SK-N-SH (cell line): ENCODE measurements around the gene XKR8. TPM values are rescaled to one million over a fixed set of nuclear protein-coding genes. Genes with fewer than 3 reads are reported as not detected.

Source experiments
- CTCF ChIA-PET: fragments of 300-600, 350-600 bp; formaldehyde crosslinking; extraction: SDS; loops from one replicate; lab custom pipeline; 2021; lab: Yijun Ruan, JAX
- POLR2A ChIA-PET: fragments of 350-600 bp; sonication (Branson Sonifier 250); formaldehyde crosslinking; extraction: SDS; loops from one replicate; lab custom pipeline; 2020; ENCODE audit warnings: antibody characterized with exemption, inconsistent platforms; lab: Yijun Ruan, JAX
- DNase-seq: peaks from one replicate; pipeline ENCODE4 v3.0.0; 2012
- H2AFZ ChIP-seq: fragments of 200-600 bp; sonication (generic); 2 replicates; pipeline ENCODE4 v1.8.1; 2016; ENCODE audit warnings: antibody characterized with exemption, mild to moderate bottlenecking, low read depth
- H3F3A ChIP-seq: fragments of 200-600 bp; sonication (generic); replicated peaks from 2 replicates; pipeline ENCODE3; 2016; ENCODE audit warnings: antibody characterized with exemption, mild to moderate bottlenecking; ENCODE audit not compliant: insufficient read depth
- H3K27ac ChIP-seq, 2 experiments: fragments of 200-500 bp in 1 of 2; fragments of 200-600 bp in 1 of 2; sonication (Bioruptor generic) in 1 of 2; sonication (generic), shearing (Covaris generic) in 1 of 2; 2 replicates each; pipeline versions ENCODE4 v1.5.1 to v1.6.1; 2014 to 2016; ENCODE audit warnings: low read depth in 2 of 2, inconsistent platforms in 1 of 2, low read length in 1 of 2, mild to moderate bottlenecking in 1 of 2, mixed read lengths in 1 of 2
- H3K27me3 ChIP-seq: fragments of 200-600 bp; sonication (generic), shearing (Covaris generic); 2 replicates; pipeline ENCODE4 v1.6.1; 2016; ENCODE audit warnings: mixed run types; ENCODE audit not compliant: insufficient read depth
- H3K36me3 ChIP-seq, 2 experiments: fragments of 200-500 bp in 1 of 2; fragments of 200-600 bp in 1 of 2; sonication (Bioruptor generic) in 1 of 2; sonication (generic) in 1 of 2; replicated peaks in 1 of 2; 2 replicates each; pipeline versions ENCODE3 to v1.5.1; 2014 to 2016; ENCODE audit warnings: low read length in 1 of 2, mild to moderate bottlenecking in 1 of 2; ENCODE audit not compliant: insufficient read depth in 2 of 2, control insufficient read depth in 1 of 2
- H3K4me1 ChIP-seq, 2 experiments: fragments of 200-500 bp in 1 of 2; fragments of 200-600 bp in 1 of 2; sonication (Bioruptor generic) in 1 of 2; sonication (generic), shearing (Covaris generic) in 1 of 2; 2 replicates each; pipeline versions ENCODE4 v1.5.1 to v1.6.1; 2014 to 2016; ENCODE audit warnings: low read depth in 1 of 2, low read length in 1 of 2, mixed run types in 1 of 2; ENCODE audit not compliant: insufficient read depth in 2 of 2, control insufficient read depth in 1 of 2
- H3K4me2 ChIP-seq: fragments of 200-600 bp; sonication (generic), shearing (Covaris generic); 2 replicates; pipeline ENCODE4 v1.6.1; 2017; ENCODE audit warnings: mixed run types
- H3K4me3 ChIP-seq, 2 experiments: fragments of 200-500 bp in 1 of 2; fragments of 200-600 bp in 1 of 2; sonication (Bioruptor generic) in 1 of 2; sonication (generic), shearing (Covaris generic) in 1 of 2; 2 replicates each; pipeline versions ENCODE4 v1.5.1 to v1.8.1; 2014 to 2016; ENCODE audit warnings: low read depth in 2 of 2, inconsistent platforms in 1 of 2, low read length in 1 of 2, mild to moderate bottlenecking in 1 of 2, mixed read lengths in 1 of 2, moderate library complexity in 1 of 2
- H3K79me2 ChIP-seq: fragments of 200-600 bp; sonication (generic); 2 replicates; pipeline ENCODE4 v1.8.1; 2017; ENCODE audit warnings: mild to moderate bottlenecking; ENCODE audit not compliant: insufficient read depth
- H3K9ac ChIP-seq: fragments of 200-600 bp; sonication (generic); 2 replicates; pipeline ENCODE4 v1.6.1; 2017; ENCODE audit warnings: mixed run types
- H3K9me2 ChIP-seq: fragments of 200-600 bp; sonication (generic); 2 replicates; pipeline ENCODE4 v1.6.1; 2017; ENCODE audit warnings: mixed run types
- H3K9me3 ChIP-seq: fragments of 200-600 bp; sonication (generic); 2 replicates; pipeline ENCODE4 v1.6.1; 2017; ENCODE audit warnings: mixed run types, mild to moderate bottlenecking, moderate library complexity
- H4K20me1 ChIP-seq: fragments of 200-600 bp; sonication (generic); 2 replicates; pipeline ENCODE4 v1.6.1; 2017; ENCODE audit warnings: mild to moderate bottlenecking, mixed run types; ENCODE audit not compliant: insufficient read depth
- ELF1 ChIP-seq: IDR thresholded peaks from 2 replicates; pipeline ENCODE4 v1.4.0; 2012
- EZH2phosphoT487 ChIP-seq: fragments of 200-600 bp; sonication (generic); IDR thresholded peaks from 2 replicates; pipeline ENCODE4 v1.6.1; 2017; ENCODE audit warnings: low read depth, mixed run types, mild to moderate bottlenecking, antibody characterized with exemption, moderate library complexity, borderline replicate concordance
- FOSL2 ChIP-seq: IDR thresholded peaks from 2 replicates; pipeline ENCODE4 v1.4.0; 2012; ENCODE audit warnings: low read depth, mild to moderate bottlenecking, moderate library complexity, borderline replicate concordance
- FOXM1 ChIP-seq: IDR thresholded peaks from 2 replicates; pipeline ENCODE4 v1.4.0; 2012; ENCODE audit warnings: low read depth, mild to moderate bottlenecking
- GATA2 ChIP-seq: sonication (generic); formaldehyde crosslinking; IDR thresholded peaks from 2 replicates; pipeline ENCODE4 v1.5.0; 2020; ENCODE audit warnings: mild to moderate bottlenecking, missing genetic modification reagents
- IRF3 ChIP-seq: fragments of 150-350 bp; IDR thresholded peaks from 2 replicates; pipeline ENCODE4 v1.6.1; 2016; ENCODE audit warnings: mild to moderate bottlenecking, low read depth, low read length
- MEF2A ChIP-seq: IDR thresholded peaks from 2 replicates; pipeline ENCODE4 v1.4.0; 2012; ENCODE audit warnings: low read depth, borderline replicate concordance
- MXI1 ChIP-seq: IDR thresholded peaks from 2 replicates; pipeline ENCODE4 v1.6.1; 2012; ENCODE audit warnings: mild to moderate bottlenecking, low read depth, low read length, improper control_type of control experiment
- NFIC ChIP-seq: IDR thresholded peaks from 2 replicates; pipeline ENCODE4 v1.4.0; 2012; ENCODE audit warnings: borderline replicate concordance
- SIN3A ChIP-seq: IDR thresholded peaks from 2 replicates; pipeline ENCODE4 v1.6.1; 2012; ENCODE audit warnings: low read depth, mild to moderate bottlenecking, low read length, moderate library complexity, borderline replicate concordance
- TCF12 ChIP-seq: IDR thresholded peaks from 2 replicates; pipeline ENCODE4 v1.4.0; 2012
- WGBS: methylation state at CpG from one replicate; pipeline ENCODE4 v1.1.6; 2017; ENCODE audit warnings: low lambda C conversion rate; 5-methylcytosine and 5-hydroxymethylcytosine counted together
- polyA plus RNA-seq, 3 experiments: library from polyadenylated mRNA; depleted of rRNA; stranded (reverse); fragments of >200 nt; gene quantifications; 2 replicates each; pipeline ENCODE4 v1.2.3, GENCODE V29; 2012
- TF ChIP-seq, protein P1 (sequence below): IDR thresholded peaks from 2 replicates; pipeline ENCODE4 v1.6.1; 2012; ENCODE audit warnings: mild to moderate bottlenecking, low read depth, low read length, moderate library complexity

Gene XKR8
- polyA plus RNA-seq, 1 of the 3 experiments (the other 2 are of a cell fraction) = 0.02 TPM

- TF ChIP-seq MXI1 (no peak), GATA2 (no peak), NFIC (no peak), FOXM1 (no peak), MEF2A (no peak), IRF3 (no peak)
- TF ChIP-seq, all 33 proteins: peak for 0
These were observed 4.7 kb upstream of the XKR8 start (continued) for GRCh38 chr1:27955076-27955475.

GRCh38 chr1:27956761-27957160 lies 3.0 kb upstream of the XKR8 start:
- Histone ChIP-seq H3K4me2 (no peak overlapping the region), H3K36me3 (no peaks in the 10 kb centered on the region)

GRCh38 chr1:27957655-27958054 lies 2.1 kb upstream of the XKR8 start:
- H3K27ac ChIP-seq = no peak overlapping the region
- no peak for DNase-seq
- no peak overlapping the region for H2AFZ ChIP-seq
- no peaks in the 10 kb centered on the region for H3K9me3 ChIP-seq
- POLR2A ChIA-PET = no interaction called here
- no peak for TF ChIP-seq TCF12
- TF ChIP-seq, protein P1, sequence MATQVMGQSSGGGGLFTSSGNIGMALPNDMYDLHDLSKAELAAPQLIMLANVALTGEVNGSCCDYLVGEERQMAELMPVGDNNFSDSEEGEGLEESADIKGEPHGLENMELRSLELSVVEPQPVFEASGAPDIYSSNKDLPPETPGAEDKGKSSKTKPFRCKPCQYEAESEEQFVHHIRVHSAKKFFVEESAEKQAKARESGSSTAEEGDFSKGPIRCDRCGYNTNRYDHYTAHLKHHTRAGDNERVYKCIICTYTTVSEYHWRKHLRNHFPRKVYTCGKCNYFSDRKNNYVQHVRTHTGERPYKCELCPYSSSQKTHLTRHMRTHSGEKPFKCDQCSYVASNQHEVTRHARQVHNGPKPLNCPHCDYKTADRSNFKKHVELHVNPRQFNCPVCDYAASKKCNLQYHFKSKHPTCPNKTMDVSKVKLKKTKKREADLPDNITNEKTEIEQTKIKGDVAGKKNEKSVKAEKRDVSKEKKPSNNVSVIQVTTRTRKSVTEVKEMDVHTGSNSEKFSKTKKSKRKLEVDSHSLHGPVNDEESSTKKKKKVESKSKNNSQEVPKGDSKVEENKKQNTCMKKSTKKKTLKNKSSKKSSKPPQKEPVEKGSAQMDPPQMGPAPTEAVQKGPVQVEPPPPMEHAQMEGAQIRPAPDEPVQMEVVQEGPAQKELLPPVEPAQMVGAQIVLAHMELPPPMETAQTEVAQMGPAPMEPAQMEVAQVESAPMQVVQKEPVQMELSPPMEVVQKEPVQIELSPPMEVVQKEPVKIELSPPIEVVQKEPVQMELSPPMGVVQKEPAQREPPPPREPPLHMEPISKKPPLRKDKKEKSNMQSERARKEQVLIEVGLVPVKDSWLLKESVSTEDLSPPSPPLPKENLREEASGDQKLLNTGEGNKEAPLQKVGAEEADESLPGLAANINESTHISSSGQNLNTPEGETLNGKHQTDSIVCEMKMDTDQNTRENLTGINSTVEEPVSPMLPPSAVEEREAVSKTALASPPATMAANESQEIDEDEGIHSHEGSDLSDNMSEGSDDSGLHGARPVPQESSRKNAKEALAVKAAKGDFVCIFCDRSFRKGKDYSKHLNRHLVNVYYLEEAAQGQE = no peak
- TF ChIP-seq EZH2phosphoT487 = no peak
- H3K36me3 ChIP-seq = no peaks in the 10 kb centered on the region
- H3K9ac ChIP-seq = no peak overlapping the region
- H3K27me3 ChIP-seq = no peaks in the 10 kb centered on the region
- no peaks in the 10 kb centered on the region for H3K9me2 ChIP-seq
- WGBS = 88% methylated on average over 5 of the region's 5 CpGs
- H3F3A ChIP-seq = no peaks in the 10 kb centered on the region
- CTCF ChIA-PET = no interaction called here
- H4K20me1 ChIP-seq = no peaks in the 10 kb centered on the region
- H3K4me1 ChIP-seq = no peaks in the 10 kb centered on the region; a peak in 1 of 4 replicates
- no peaks in the 10 kb centered on the region for H3K79me2 ChIP-seq
- H3K4me3 ChIP-seq = no peak overlapping the region
- H3K4me2 ChIP-seq = no peak overlapping the region

More at GRCh38 chr1:27956761-27957160, 3.0 kb upstream of the XKR8 start:
- ChIA-PET CTCF (no interaction called here), POLR2A (no interaction called here)
- Histone ChIP-seq H3K9ac (no peak overlapping the region), H4K20me1 (no peaks in the 10 kb centered on the region), H3K27me3 (no peaks in the 10 kb centered on the region), H3K9me2 (no peaks in the 10 kb centered on the region), H3K27ac (no peak overlapping the region), H3K4me1 (no peaks in the 10 kb centered on the region; a peak in 1 of 4 replicates), H3K4me3 (no peak overlapping the region), H2AFZ (no peak overlapping the region), H3K9me3 (no peaks in the 10 kb centered on the region), H3F3A (no peaks in the 10 kb centered on the region), H3K79me2 (no peaks in the 10 kb centered on the region)
- WGBS = 80% methylated on average over 6 of the region's 6 CpGs
- no peak for DNase-seq
- no peak for TF ChIP-seq ELF1
- TF ChIP-seq SIN3A = no peak
- no peak for TF ChIP-seq FOSL2
